Measurements from ENCODE around the gene GATB.

Gene GATB, protein sequence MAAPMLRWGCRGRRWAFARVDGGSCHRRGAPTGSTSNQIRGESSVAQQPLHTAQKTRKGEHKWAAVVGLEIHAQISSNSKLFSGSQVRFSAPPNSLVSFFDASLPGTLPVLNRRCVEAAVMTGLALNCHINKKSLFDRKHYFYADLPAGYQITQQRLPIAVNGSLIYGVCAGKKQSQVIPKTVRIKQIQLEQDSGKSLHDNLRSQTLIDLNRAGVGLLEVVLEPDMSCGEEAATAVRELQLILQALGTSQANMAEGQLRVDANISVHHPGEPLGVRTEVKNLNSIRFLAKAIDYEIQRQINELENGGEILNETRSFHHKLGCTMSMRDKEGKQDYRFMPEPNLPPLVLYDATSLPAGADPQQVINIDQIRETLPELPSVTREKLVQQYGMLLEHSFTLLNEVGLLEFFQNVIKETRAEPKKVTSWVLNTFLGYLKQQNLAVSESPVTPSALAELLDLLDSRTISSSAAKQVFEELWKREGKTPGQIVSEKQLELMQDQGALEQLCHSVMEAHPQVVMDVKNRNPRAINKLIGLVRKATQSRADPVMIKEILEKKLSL

GRCh38 chr4:151760712-151761661 lies at the start of gene GATB:
Gene GATB (minus strand): TSS chr4:151761007. CDS start chr4:151760982, 25 bp downstream.
- DNase-seq: peak; percentile 85 to 90

DNA sequence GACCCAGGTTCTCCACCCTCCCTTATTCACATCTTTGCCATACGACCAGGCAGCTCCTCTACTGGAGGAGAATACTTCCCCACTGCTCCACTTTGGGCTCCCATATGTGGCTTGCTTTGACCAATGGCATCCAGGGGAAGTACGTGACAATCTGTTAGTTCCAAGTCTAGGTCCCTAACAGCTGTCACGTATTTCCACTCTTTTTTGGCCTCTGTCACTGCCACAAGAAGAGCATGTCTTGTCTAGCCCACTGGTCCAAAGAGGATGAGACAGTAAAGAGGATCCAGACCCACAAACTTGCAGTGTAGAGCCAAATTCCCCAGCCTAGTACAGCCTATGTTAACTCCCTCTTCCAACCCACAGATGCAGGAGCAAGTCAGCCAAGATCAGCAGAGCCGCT lies 49.7 kb upstream of the GATB start:
- no peak for DNase-seq

GRCh38 chr4:151809716-151810115 lies 48.9 kb upstream of the GATB start:
- DNase-seq: no peak

- DNase-seq: no peak
Measured at GRCh38 chr4:151808542-151808941, 47.7 kb upstream of the GATB start.

DNA sequence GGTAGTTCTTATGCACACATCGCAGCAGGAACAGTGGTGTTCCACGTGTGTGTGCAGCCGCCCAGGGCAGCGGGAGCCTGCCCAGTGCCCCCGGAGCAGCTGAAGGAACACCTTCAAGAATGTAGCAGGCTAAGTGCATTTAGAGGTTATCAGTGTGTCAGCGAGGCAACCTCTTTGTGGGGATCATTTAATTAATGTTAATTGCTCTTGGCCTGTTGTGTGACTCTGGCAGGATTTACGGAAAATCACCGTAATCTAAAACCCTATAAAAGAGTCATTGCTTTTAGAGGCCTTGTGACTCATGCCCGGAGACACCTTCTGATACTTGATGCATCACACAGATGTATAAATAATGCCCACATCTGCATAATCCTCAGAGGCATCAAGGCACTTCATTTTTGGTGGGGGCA lies 47.3 kb upstream of the GATB start:
- no peak for DNase-seq

DNA sequence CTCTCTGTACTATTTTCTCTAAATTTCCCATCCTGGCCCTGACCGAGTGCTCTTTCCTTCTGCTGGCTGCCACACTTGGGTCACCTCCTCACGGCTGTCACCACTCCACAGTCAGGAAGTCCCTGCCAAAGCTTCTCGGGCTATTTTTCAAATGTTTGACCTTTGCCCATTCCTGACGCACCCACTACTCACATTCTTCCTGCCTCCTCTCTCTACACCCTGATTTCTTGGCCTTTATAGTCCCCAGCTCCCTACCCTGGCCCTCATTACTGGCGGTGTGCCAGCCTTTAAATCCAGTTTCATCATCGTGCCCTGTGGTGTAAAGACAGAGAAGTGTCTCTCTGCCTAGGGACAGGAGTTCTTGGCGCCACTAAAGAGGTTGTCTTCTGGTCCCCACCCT lies 46.4 kb upstream of the GATB start:
- no peak for DNase-seq

- DNase-seq: no peak
Measured at GRCh38 chr4:151806511-151806927, 45.7 kb upstream of the GATB start.

DNA sequence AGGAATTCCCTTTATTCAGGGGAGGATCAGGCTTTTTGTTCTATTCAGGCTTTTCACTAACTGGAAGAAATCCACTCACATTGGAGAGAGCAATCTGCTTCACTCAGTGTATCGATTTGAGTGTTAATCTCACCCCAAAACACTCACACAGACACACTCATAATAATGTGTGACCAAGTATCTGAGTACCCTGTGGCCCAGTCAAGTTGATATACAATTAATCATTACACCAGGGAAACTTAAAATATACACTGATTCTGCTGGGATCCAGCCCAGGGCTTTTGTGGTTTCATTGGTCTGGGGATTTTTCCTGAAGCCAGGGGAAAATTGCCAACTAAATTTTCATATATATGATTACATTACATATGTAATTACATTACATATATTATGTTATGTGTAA lies 44.0 kb upstream of the GATB start:
- no peak for DNase-seq

DNA sequence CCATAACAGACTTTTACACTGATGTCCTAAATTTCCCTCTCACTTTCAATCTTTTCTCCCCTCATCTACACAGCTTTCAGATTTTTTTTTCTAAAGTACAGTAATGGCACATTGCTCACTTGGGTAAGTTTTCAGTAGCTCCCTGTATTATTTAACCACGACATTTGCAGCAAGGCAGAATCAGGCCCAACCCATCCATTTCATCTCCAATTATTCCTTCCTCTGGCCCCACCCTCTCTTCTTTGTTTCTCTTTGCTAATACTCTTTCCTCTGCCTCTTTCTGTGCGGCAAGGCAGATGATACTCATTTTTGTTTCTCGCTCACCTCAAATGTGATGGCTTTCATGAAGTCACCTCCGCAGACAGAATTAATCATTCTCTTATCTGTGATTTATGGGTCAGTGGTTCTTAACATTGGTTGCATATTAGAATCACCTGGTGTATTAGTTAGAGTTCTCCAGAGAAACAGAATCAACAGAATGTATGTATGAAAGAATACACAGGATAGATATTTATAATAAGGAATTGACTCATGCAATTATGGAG lies 43.4 kb upstream of the GATB start:
- no peak for DNase-seq

DNA sequence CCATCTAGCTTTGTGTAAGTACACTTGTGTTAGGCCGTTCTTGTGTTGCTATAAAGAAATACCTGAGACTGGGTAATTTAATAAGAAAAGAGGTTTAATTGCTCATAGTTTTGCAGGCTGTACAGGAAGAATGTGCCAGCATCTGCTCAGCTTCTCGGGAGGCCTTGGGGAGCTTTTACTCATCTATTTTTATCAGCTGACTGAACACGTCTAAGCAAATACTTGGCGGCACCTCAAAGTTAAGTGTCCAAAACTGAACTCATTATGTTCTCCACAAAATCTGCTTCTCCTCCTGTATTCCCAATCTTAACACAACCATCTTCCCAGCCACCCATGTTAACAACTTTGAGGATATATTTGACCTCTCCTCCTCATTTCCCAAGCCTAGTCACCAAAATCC lies 42.4 kb upstream of the GATB start:
- DNase-seq: no peak

- DNase-seq: peak; percentile 66 to 75
Measured at GRCh38 chr4:151801547-151802516, 41.0 kb upstream of the GATB start.

DNA sequence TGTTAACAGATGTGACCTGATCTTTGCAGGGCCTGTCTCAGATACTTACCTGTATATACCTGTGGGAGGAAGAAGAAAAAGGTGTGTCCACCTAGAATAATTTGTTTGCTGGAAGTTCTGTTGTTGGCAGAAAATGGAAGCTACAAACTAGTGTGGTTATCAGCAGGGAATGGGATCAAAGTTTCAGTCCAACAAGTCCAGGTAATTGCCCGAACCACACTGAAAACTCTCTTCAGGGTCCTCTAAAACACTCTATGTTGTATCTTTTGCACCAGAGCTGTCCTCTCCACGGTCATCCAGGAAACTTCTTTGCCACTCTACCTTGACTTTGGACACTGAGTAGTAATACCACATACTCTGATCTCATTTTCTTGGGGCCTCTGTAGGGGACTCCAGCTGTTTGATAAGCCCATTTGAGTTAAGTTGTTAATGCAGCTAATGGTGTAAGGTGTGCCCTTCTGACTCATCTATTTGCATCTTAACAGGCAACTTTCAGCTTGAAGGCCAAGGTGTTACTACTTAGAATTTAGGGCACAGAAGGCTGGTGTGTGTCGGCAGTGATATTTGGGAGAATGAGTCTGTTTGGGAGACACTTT lies 38.7 kb upstream of the GATB start:
- DNase-seq: no peak

GRCh38 chr4:151798678-151799416 lies 38.0 kb upstream of the GATB start:
- no peak for DNase-seq

- DNase-seq: no peak
Measured at GRCh38 chr4:151797853-151798252, 37.0 kb upstream of the GATB start.

DNA sequence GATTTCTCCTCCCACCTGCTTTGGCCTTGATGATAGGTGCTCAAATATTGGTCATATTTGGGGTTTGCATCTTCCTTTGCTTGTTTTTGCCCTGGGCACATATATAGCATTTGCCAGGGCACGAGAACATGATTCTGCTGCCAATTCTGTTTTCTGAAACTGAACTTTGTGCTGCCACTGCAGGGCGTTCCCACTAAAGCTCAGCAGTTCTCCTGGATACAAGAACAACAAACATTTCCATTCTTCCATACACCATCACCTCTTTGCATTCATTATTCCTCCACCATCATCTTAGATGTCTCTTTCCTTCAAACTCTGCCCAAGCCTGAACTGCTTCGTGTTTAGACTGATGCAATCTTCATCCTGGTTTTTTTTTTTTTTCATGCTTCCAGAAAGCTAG lies 36.3 kb upstream of the GATB start:
- no peak for DNase-seq

GRCh38 chr4:151796106-151796505 lies 35.3 kb upstream of the GATB start:
- DNase-seq: no peak

DNA sequence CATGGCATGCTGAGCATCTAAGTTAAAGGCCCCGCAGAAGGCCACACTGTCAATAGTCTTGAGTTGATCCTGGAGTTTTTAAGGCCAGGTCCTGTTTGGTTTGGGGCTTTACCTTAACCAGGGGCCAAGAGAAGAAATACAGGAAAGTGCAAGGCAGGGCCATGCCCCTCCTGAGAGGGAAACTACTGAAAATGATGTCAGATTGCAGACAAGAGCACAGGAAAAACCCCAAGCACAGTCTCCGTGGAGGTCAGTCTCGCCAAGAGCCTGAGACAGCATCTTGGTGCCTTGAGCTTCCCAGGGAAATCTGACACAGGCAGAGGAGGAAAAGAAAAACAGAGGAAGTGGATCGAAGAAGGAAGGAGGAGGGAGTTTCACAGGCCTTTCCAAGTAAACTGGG lies 32.2 kb upstream of the GATB start:
- no peak for DNase-seq

DNA sequence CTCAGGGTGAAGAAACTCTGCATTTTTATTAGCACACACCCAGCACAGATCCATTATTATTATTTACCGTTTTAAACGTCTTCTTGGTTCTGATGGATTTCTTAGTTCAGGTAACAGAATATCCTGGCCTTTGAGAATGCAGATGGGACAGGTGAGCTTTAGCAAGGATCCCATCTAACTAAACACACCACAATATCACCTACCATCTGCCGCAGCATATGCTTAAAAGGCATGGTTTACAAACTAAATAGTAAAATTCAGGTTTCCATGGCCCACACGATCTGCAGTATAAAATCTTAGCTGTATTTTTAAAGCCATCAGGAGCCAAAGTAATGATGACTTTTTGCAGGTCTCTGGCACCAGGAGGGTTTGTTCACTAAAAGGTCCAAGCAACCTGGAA lies 31.7 kb upstream of the GATB start:
- no peak for DNase-seq

GRCh38 chr4:151788021-151788420 lies 27.2 kb upstream of the GATB start:
- DNase-seq: no peak

- DNase-seq: no peak
Measured at GRCh38 chr4:151786158-151786495, 25.3 kb upstream of the GATB start.

All from stimulated activated CD4-positive, alpha-beta T cell treated with anti-CD3 and anti-CD28 coated beads, Interleukin-2, amount 100 ng/mL, for 24 hours (primary cell).